Stimulated activated naive CD4-positive, alpha-beta T cell treated with Interleukin-2 at 50 U/mL for 16 hours (primary cell): ENCODE results near the gene LMOD3.

ENCODE experiments used
- DNase-seq: peaks from one replicate; lab custom pipeline; 2025; lab: John Stamatoyannopoulos, UW

The LMOD3 gene

DNA sequence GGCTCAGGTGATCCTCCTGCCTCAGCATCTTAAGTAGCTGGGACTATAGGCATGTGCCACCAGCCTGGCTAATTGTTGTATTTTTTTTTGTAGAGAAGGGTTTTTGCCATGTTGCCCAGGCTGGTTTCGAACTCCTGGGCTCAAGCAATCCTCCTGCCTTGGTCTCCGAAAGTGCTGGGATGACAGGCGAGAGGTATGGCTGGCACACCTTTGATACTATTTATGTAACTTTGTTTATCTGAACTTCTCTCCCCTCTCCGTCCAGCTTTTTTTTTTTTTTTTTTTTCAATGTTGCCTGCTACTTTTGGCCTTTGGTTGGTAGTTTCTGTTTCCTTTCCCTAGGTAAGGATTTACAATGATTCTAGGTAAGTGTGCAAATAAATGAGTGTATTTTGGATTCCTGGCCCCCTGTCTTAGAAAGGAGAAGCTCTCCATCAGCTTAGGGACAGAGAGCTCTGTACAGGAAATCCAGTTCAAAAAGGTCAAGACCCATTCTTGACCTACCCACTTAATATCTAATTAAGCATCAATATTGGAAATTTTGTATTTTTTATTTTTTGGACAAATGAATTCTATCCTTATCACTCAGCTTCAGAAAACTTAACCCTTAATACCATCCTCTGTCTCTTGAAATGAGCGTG is 30.9 kb downstream of the LMOD3 start:
- DNase-seq: no peak

DNA sequence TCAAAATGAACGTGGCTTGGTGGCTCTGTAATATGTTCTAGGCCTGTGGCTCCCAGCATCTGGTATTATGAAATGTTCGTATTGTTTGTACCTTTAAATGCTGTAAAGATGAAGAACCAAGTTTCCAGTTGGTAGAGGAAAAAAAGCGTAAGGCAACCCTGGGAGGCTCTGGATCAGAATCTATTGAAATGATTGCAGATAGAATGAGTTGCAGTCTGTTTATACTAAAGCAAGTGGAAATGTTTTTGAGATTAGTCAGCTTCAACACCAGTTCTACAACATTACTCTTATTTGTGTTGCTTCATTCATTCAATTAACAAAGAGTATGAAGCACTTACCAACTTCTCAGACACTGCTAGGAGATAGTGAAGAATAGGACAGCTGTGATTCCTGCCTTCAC is 32.4 kb downstream of the LMOD3 start:
- no peak for DNase-seq

DNA sequence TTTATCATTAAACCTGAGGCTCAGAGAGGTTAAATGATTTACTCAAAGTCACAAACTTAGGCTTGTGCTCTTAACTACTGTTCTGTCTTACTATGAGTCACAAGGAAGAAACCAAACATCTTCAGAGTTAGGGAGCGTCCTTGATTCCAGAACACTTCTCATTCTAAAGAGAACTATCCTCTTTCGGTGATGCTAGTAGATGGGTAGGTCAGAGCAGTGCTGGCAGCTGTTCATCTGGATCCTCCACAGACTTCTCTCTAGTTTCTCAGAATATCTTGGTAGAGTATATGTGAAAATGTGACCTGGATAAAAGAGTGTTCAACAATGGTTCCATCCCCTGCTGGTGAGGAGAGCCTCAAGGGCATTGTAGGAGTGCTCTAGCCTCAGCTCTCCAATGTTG is 34.3 kb downstream of the LMOD3 start:
- DNase-seq: no peak

DNA sequence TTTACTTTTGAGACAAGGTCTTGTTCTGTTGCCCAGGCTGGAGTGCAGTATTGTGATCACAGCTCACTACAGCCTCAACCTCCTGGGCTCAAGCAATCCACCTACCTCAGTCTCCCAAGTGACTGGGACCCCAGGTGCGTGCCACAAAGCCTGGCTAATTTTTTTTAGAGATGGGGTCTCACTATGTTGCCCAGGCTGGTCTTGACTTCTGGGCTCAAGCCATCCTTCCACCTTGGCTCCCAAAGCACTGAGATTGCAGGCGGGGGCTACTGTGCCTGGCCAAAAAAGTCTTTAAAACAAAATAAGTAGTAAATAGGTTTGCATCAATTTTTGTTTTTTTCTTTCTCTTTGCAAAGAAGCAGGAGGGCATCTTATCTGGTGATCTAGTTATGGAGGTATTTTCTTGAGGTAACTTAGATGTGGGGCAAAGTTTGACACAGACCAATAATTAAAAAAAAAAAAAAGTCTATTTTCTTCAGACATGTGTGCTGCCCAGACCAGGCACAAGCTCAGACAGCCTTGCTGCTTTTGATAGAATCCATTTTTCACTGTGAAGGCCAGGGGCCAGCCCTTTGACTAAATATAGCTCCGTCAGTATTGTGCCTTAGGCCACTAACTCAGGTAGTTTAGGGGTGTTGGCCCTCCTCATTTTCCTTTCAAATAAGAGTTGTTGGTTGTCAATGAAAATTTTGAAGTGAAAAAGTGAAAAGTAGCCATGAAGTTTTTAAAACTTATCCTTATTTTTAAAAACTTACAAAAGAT is 35.2 kb downstream of the LMOD3 start:
- no peak for DNase-seq

DNA sequence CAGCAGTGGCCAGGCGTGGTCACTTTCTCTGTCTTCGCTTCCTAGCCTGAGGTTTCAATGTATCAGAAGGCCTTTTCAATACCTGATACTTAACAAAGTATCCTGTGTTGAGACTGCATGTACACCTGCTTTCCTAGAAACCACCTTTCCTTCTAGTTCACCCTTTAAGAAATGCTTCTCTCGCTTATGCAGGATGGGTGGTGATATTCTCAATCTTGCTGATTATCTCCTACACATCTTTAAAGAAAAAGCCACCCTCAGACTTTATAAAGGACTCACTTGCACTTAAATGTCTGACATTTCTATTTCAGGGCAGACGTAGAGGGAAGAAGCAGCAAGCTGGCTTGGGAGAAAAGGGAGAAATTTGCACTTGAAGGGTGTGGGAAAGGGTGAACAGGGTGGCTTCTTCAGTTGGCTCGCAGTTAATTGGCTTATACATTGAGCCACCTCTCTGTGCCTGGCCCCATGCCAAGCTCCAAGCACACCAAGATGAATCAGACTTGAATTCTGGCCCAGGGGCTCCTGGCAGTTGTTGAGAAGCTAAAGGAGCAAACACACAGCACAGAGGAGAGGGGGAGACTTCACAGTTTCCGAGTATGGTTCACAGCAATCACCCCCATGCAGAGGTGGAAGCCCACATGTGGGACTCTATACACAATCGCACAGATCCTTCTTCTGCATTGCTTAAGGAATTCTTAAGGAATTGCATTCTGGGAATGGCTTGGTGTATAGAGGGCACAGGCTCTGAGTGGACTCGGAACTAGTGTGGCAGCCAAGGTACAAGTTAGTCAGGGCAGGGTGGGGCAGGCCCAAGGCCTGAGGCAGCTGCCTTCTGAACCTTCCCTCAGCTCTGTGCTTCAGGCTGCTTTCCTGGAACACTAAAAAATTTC is 36.3 kb downstream of the LMOD3 start:
- DNase-seq: peak; percentile 66

DNA sequence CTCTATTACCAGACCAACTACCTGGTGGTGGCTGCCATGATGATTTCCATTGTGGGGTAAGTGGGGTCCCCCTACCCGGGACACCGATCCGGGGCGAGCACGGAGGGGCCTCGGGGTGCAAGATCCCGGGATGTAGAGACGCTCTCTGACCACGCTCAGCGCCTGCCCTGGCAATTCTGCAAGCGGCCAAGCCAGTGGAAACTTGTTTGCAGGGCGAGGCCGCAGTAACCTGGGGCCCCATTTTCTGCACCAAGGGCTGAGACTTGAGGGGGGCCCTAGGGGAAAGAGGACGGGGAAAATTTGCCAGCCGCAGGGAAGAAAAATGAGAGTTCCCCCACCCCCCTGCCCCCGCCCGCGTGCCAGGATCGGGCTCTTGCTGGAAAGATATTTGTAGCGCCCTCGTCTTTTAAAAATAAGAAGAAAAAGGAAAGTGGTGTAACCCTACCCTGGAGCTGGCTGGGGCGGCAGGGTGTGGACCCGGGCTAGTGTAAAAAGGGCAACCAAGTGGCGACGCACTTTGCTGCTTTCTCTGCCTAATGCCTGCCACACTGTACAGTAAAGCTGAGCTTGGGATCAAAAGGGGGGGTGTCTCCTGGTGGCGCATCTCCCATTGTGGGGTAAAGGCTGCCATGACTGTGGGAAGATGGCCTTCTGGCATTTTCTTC is 37.1 kb downstream of the LMOD3 start:
- no peak for DNase-seq

DNA sequence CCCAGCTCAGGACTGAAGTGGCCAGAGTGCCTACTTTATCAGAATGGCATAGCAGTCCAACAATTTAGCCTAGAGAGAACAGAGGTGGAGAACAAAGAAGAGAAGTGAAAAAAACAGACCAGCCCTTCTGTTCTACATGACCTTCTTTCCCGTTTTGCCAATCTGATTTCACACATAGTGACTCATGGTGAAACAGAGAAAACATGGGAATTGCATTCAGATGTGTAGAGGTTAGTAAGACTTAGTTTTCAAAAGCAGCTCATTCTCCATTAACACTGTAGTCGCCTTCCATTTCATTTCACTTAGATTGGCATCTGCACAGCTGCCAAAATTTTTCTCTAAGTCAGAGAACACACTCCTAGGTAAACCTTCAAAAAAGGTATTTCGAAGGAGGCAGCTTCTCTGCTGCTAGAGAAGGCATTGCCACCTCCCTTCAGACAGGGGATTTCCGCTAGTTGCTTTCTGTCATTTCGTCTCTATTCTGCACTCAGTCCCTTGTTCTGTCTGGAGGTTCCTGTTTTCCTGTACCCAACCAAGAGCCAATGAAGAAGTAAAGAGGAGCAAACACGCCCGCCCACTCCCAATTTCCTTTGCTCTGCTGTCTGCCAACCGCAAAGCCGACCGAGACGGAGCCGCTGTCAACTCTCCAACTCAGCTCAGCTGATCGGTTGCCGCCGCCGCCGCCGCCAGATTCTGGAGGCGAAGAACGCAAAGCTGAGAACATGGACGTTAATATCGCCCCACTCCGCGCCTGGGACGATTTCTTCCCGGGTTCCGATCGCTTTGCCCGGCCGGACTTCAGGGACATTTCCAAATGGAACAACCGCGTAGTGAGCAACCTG is 37.8 kb downstream of the LMOD3 start, which contains the start of gene ARL6IP5:
Gene ARL6IP5 (plus strand): TSS at position 612 of the 842 bp plus-strand sequence. CDS start 111 bp downstream, at position 723.
- DNase-seq: peak; percentile 91

DNA sequence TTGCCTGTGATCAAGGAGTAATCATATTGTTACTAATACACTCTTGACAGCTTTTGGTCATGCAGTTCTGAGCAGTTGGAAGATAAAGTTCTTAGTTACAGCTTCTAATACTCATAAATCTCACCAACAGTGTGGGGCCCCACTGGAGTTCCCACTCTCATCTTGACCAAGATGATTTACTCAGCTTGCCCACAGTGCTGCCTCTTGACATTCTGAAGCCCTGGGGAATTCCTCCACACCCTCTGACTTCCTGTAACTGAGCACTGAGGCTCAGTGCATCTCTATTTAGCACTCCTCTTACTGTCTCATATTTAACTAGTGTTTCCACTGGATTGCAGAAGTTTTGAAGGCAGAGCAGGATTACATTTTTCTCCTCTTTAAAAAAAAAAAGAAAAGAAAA is 39.6 kb downstream of the LMOD3 start:
- DNase-seq: peak; percentile 80

DNA sequence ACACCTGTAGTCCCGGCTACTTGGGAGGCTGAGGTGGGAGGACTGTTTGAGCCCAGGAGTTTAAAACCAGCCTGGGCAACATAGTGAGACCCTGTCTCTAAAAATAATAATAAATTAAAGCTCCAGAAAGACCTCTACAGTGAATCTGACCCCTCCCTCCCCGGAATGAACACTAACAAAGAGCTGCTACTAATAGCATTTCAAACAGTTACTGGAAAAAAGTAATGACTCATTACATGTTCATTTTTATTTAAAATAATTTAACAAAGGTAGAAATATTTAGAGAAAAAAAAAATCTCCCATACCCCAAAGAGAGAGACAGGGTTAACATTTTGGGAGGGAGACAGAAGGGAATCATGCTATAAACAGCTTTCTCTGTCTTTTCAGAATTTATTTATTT is 40.0 kb downstream of the LMOD3 start:
- no peak for DNase-seq

DNA sequence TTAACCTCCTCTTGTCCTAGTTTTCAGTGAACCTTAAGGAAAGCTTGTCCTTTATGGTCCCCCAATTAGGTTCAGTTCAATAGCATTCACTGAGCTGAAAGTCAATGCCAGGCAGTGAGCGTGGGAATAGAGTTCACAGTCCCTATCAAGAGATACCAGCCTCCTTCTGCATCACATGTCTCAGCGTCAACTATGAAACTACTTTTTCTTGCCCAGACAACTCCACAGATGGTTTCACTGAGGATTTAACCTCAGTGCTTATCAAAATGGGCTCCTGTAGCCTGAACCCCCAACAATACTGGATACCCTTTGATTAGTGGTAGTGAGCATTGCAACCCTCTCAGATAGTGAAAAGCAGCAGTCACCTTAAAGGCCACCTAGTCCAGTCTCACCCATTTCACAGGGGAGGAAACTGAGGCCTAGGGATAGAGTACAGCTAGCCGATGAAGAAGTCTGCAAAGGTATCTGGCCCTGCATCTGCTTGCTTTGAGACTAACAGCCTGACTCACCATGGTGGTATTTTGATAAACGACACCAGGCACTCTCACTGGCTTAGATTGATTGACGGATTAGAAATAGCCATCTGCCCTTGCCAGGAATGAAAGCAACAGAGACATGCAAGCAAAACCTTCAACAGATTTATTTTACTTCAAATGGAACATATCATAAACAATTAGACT is 40.7 kb downstream of the LMOD3 start:
- DNase-seq: no peak

DNA sequence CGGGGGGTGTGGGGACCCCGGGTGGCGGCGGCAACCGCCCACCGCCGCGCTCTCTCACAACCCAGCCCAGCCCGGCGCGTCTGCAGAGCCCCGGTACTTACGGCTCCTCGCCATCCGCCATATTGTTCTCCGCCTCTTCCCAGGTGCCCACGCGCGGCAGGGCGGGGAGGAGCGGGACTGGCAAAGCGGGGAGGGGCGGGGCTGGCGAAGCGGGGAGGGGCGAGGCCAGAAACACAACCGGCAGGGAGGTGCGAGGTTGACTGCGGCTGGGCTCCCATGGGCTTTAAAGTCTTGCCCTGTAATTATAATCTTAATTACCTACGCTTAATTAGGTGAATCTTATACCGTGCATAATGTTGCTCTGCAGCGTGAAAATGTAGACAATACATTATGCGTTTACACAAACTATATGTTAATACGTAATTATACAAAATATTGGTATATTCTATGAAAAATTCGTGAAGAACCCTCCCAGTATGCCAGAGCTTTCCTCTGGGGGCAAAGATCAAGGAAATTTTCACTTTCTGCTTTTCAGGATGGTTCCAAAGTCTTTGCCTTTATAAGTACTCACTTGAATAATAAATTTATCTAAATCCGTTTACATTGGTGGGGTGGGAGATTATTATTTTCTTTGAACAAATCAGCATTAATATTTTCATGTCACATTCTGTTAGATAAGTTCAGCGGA is 42.0 kb downstream of the LMOD3 start, which contains the start of gene UBA3:
Gene UBA3 (minus strand): TSS at position 133 of the 688 bp plus-strand sequence. CDS start 12 bp downstream, at position 121.
- DNase-seq: peak; percentile 95

DNA sequence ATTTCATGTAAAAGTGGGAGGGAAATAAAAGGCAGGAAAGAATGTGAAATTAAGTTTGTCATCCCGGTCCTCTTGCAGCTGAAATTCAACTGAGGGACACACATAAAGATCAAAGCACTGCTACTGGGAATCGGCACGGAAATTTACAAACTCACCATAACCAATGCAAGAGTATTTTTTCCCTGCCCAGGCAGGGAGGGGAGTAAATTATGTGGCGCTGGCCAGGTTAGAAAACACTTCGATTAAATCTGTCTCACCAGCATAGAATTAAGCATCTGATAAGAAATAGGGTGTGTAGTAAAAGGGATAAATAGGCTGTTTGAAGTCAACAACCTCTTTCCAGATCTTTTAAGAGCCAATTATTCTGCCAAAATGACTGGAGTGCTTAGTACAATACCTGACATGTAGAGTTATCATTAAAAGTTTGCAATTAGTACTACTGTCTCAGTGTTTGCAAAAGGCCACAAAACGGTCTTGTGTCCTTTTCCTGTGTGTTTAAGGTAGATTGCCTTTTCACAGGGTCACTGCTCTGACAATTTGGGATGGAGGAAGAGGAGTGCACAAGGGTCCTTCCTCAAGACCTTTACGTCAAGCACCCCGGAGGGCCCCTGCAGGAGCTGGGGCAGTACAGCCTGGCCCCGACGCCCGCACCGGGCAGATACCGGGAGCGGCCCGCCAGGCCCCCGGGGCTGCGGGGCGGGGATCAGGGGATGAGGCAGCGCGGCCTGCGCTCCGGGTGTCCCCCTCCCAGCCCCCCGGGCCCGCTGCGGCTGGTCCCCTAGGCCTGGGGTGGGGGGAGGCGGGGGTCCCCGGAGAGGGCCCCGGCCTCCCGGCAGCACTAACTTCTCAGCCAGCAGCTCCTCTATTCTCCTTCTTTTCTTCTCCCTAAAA is 42.9 kb downstream of the LMOD3 start:
- no peak for DNase-seq

DNA sequence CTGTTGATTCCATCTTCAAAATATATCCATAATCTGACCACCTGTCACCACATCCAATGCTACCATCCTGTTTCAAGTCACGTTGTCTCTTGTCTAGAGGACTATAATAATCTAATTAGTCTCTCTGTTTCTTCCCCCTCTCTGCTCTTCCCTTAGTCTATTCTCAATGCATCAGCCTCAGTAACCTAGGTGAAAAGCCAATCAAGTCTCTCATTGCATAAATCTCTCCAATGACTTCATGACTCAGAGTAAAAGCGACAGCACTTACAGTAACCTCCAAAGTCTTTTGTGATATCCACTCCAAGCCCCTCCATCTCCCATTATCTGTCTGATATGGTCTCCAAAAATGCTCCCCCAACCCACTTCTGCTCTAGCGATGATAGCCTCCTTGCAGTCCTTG is 49.5 kb downstream of the LMOD3 start:
- DNase-seq: no peak

DNA sequence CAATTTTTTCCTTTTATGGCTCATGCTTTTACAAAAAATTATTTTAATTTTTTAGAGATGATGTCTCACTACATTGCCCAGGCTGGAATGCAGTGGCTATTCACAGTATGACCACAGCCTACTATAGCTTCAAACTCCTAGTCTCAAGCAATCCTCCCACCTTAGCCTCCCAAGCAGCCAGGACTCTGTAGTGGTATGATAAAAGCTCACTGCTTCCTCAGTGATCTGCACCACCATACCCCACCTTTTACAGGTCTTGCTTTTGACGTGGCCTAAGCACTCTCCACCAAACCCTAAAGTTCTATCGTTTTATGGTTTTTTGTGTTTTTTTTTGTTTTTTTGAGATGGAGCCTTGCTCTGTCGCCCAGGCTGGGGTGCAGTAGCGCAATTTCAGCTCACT is 56.3 kb downstream of the LMOD3 start:
- no peak for DNase-seq

DNA sequence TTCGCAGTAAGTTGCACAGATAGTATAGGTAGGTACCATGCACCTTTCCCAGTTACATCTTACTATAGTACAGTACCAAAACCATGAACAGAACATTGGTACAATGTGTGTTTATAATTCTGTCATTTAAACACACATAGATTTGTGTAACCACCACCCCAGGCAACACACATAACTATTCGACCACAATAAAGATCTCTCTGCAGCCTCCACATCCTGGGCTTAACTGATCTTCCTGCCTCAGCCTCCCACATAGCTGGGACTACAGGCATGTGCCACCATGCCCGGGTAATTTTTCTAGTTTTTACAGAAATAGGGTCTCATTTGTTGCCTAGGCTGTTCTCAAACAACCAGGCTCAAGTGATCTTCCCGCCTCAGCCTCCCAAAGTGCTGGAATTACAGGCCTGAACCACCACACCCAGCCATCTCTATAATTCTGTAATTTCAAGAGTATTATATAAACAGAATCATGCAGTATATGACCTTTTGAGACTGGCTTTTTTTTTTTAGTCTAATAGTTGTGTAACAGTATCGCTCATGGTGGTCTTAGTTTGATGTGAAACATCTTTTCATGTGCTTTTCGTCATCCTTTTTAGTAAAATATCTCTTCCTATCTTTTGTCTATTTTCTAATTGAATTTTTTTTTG is 57.0 kb downstream of the LMOD3 start:
- DNase-seq: no peak

DNA sequence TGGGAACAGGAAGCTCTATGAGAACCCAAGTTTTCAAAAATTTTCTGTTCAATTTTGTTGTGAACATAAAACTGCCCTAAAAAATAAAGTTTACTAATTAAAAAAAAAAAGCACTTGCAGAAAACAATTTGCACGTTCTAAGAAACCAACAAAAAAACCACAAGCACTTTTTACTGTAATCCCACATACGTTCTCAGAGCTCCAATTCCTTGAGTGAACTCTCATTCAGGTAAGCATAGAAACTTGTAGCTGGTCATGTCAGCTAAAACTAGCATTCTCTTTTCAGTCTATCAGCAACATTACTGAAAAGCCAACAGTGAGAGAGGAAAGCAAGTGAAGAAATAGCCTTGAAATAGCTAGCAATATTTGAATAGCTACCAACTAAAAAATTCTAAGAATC is 58.8 kb downstream of the LMOD3 start:
- DNase-seq: no peak

DNA sequence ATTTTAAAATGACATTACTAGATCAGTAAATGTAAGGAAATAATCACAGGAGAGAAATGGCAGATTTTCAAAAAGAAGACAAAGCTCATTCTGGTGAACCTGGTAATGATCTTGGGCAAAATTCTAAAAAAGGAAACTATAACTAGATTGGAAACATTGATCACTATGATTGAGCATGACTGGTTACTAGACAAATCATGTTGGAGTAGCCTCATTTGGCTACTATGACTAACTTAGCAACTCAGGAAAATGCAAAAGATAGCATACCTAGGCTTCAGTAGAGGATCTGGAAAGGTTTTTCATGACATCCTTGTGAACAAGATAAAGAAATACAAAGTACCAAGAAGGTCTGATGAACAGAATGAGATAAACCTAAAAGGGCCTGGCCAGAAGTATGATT is 62.7 kb downstream of the LMOD3 start:
- no peak for DNase-seq

DNA sequence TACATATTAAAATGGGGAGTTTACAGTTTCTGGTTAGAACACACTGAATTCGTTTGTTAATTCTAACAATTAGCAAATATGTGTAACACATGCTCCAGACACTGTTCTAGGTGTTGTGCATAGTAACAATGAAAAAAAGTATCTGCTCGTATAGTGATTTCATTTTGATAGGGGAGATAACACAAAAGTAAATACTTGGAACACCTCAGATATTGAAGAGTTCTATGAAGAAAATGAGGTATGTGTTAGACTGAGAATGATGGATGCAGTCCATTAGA is 63.5 kb downstream of the LMOD3 start:
- DNase-seq: no peak
